ENCODE data around the gene AKT3.

AKT3 gene

GRCh38 chr1:243730487-243731150 is 119.4 kb downstream of the AKT3 start:
- Histone ChIP-seq H3K4me3 (ENCODE audit: low read length) (no peak overlapping the region), H3K9me3 (ENCODE audit: control insufficient read depth, low read length) (no peaks in the 10 kb centered on the region), H3K4me1 (ENCODE audit: control insufficient read depth, insufficient read depth, low read length) (peaks cover 14% of the 10 kb centered on the region), H3K36me3 (ENCODE audit: control insufficient read depth, insufficient read depth, low read length, severe bottlenecking) (no peaks in the 10 kb centered on the region), H3K9ac (ENCODE audit: low read length) (no peak overlapping the region), H3K27me3 (replicated peaks; ENCODE audit: control insufficient read depth, insufficient read depth, low read length) (no peaks in the 10 kb centered on the region)
- no peak for DNase-seq (ENCODE audit: low read depth)

- Histone ChIP-seq H3K36me3 (ENCODE audit: control insufficient read depth, insufficient read depth, low read length, severe bottlenecking) (no peaks in the 10 kb centered on the region), H3K27me3 (replicated peaks; ENCODE audit: control insufficient read depth, insufficient read depth, low read length) (no peaks in the 10 kb centered on the region), H3K4me3 (ENCODE audit: low read length) (no peak overlapping the region), H3K4me1 (ENCODE audit: control insufficient read depth, insufficient read depth, low read length) (peaks cover 14% of the 10 kb centered on the region), H3K9ac (ENCODE audit: low read length) (no peak overlapping the region), H3K9me3 (ENCODE audit: control insufficient read depth, low read length) (no peaks in the 10 kb centered on the region)
- DNase-seq (ENCODE audit: low read depth), result no peak
Measured at GRCh38 chr1:243729956-243730355, 120.1 kb downstream of the AKT3 start.

- no peak for DNase-seq (ENCODE audit: low read depth)
Measured at GRCh38 chr1:243727503-243728203, 122.4 kb downstream of the AKT3 start.

GRCh38 chr1:243726806-243727502 is 123.1 kb downstream of the AKT3 start:
- Histone ChIP-seq H3K36me3 (ENCODE audit: control insufficient read depth, insufficient read depth, low read length, severe bottlenecking) (no peaks in the 10 kb centered on the region), H3K27me3 (replicated peaks; ENCODE audit: control insufficient read depth, insufficient read depth, low read length) (no peaks in the 10 kb centered on the region), H3K9ac (ENCODE audit: low read length) (no peak overlapping the region), H3K9me3 (ENCODE audit: control insufficient read depth, low read length) (no peaks in the 10 kb centered on the region), H3K4me3 (ENCODE audit: low read length) (no peak overlapping the region), H3K4me1 (ENCODE audit: control insufficient read depth, insufficient read depth, low read length) (no peaks in the 10 kb centered on the region)
- DNase-seq (ENCODE audit: low read depth), result no peak

More at GRCh38 chr1:243727503-243728203, 122.4 kb downstream of the AKT3 start:
- Histone ChIP-seq H3K4me3 (ENCODE audit: low read length) (no peak overlapping the region), H3K36me3 (ENCODE audit: control insufficient read depth, insufficient read depth, low read length, severe bottlenecking) (no peaks in the 10 kb centered on the region), H3K27me3 (replicated peaks; ENCODE audit: control insufficient read depth, insufficient read depth, low read length) (no peaks in the 10 kb centered on the region), H3K4me1 (ENCODE audit: control insufficient read depth, insufficient read depth, low read length) (no peaks in the 10 kb centered on the region), H3K9ac (ENCODE audit: low read length) (no peak overlapping the region), H3K9me3 (ENCODE audit: control insufficient read depth, low read length) (no peaks in the 10 kb centered on the region)

GRCh38 chr1:243725846-243726245 is 124.2 kb downstream of the AKT3 start:
- no peak for DNase-seq (ENCODE audit: low read depth)
- H3K4me3 ChIP-seq (ENCODE audit: low read length), result no peak overlapping the region
- no peaks in the 10 kb centered on the region for H3K9me3 ChIP-seq (ENCODE audit: control insufficient read depth, low read length)
- no peaks in the 10 kb centered on the region for H3K27me3 ChIP-seq (replicated peaks; ENCODE audit: control insufficient read depth, insufficient read depth, low read length)
- no peak overlapping the region for H3K9ac ChIP-seq (ENCODE audit: low read length)
- H3K36me3 ChIP-seq (ENCODE audit: control insufficient read depth, insufficient read depth, low read length, severe bottlenecking), result no peaks in the 10 kb centered on the region
- H3K4me1 ChIP-seq (ENCODE audit: control insufficient read depth, insufficient read depth, low read length), result no peaks in the 10 kb centered on the region

- H3K9me3 ChIP-seq (ENCODE audit: control insufficient read depth, low read length), result no peaks in the 10 kb centered on the region
- no peak for DNase-seq (ENCODE audit: low read depth)
Measured at GRCh38 chr1:243725075-243725474, 125.0 kb downstream of the AKT3 start.

GRCh38 chr1:243723458-243724043 is 126.5 kb downstream of the AKT3 start:
- no peaks in the 10 kb centered on the region for H3K9me3 ChIP-seq (ENCODE audit: control insufficient read depth, low read length)

More at GRCh38 chr1:243725075-243725474, 125.0 kb downstream of the AKT3 start:
- H3K4me3 ChIP-seq (ENCODE audit: low read length), result no peak overlapping the region
- no peaks in the 10 kb centered on the region for H3K27me3 ChIP-seq (replicated peaks; ENCODE audit: control insufficient read depth, insufficient read depth, low read length)
- H3K9ac ChIP-seq (ENCODE audit: low read length), result no peak overlapping the region
- H3K4me1 ChIP-seq (ENCODE audit: control insufficient read depth, insufficient read depth, low read length), result no peaks in the 10 kb centered on the region
- no peaks in the 10 kb centered on the region for H3K36me3 ChIP-seq (ENCODE audit: control insufficient read depth, insufficient read depth, low read length, severe bottlenecking)

GRCh38 chr1:243723050-243723449 is 127.0 kb downstream of the AKT3 start:
- Histone ChIP-seq H3K9me3 (ENCODE audit: control insufficient read depth, low read length) (no peaks in the 10 kb centered on the region), H3K4me1 (ENCODE audit: control insufficient read depth, insufficient read depth, low read length) (peaks cover 8% of the 10 kb centered on the region), H3K27me3 (replicated peaks; ENCODE audit: control insufficient read depth, insufficient read depth, low read length) (no peaks in the 10 kb centered on the region), H3K4me3 (ENCODE audit: low read length) (no peak overlapping the region), H3K9ac (ENCODE audit: low read length) (no peak overlapping the region), H3K36me3 (ENCODE audit: control insufficient read depth, insufficient read depth, low read length, severe bottlenecking) (no peaks in the 10 kb centered on the region)
- DNase-seq (ENCODE audit: low read depth), result no peak

More at GRCh38 chr1:243723458-243724043, 126.5 kb downstream of the AKT3 start:
- no peak overlapping the region for H3K9ac ChIP-seq (ENCODE audit: low read length)
- H3K4me3 ChIP-seq (ENCODE audit: low read length), result no peak overlapping the region
- DNase-seq (ENCODE audit: low read depth), result no peak
- H3K36me3 ChIP-seq (ENCODE audit: control insufficient read depth, insufficient read depth, low read length, severe bottlenecking), result no peaks in the 10 kb centered on the region
- H3K27me3 ChIP-seq (replicated peaks; ENCODE audit: control insufficient read depth, insufficient read depth, low read length), result no peaks in the 10 kb centered on the region
- H3K4me1 ChIP-seq (ENCODE audit: control insufficient read depth, insufficient read depth, low read length), result peaks cover 8% of the 10 kb centered on the region

- H3K9me3 ChIP-seq (ENCODE audit: control insufficient read depth, low read length), result no peaks in the 10 kb centered on the region
- no peak overlapping the region for H3K4me3 ChIP-seq (ENCODE audit: low read length)
- no peak for DNase-seq (ENCODE audit: low read depth)
- H3K9ac ChIP-seq (ENCODE audit: low read length), result no peak overlapping the region
- H3K4me1 ChIP-seq (ENCODE audit: control insufficient read depth, insufficient read depth, low read length), result peaks cover 20% of the 10 kb centered on the region
- no peaks in the 10 kb centered on the region for H3K36me3 ChIP-seq (ENCODE audit: control insufficient read depth, insufficient read depth, low read length, severe bottlenecking)
- no peaks in the 10 kb centered on the region for H3K27me3 ChIP-seq (replicated peaks; ENCODE audit: control insufficient read depth, insufficient read depth, low read length)
Measured at GRCh38 chr1:243719476-243719875, 130.6 kb downstream of the AKT3 start.

GRCh38 chr1:243718893-243719292 is 131.2 kb downstream of the AKT3 start:
- peak; percentile 69 for DNase-seq (ENCODE audit: low read depth)
- H3K9me3 ChIP-seq (ENCODE audit: control insufficient read depth, low read length), result no peaks in the 10 kb centered on the region
- H3K4me1 ChIP-seq (ENCODE audit: control insufficient read depth, insufficient read depth, low read length), result peaks cover 24% of the 10 kb centered on the region
- no peaks in the 10 kb centered on the region for H3K36me3 ChIP-seq (ENCODE audit: control insufficient read depth, insufficient read depth, low read length, severe bottlenecking)
- H3K27me3 ChIP-seq (replicated peaks; ENCODE audit: control insufficient read depth, insufficient read depth, low read length), result no peaks in the 10 kb centered on the region
- H3K9ac ChIP-seq (ENCODE audit: low read length), result no peak overlapping the region
- no peak overlapping the region for H3K4me3 ChIP-seq (ENCODE audit: low read length)

GRCh38 chr1:243718022-243718421 is 132.0 kb downstream of the AKT3 start:
- Histone ChIP-seq H3K9me3 (ENCODE audit: control insufficient read depth, low read length) (no peaks in the 10 kb centered on the region), H3K4me3 (ENCODE audit: low read length) (no peak overlapping the region), H3K27me3 (replicated peaks; ENCODE audit: control insufficient read depth, insufficient read depth, low read length) (no peaks in the 10 kb centered on the region), H3K4me1 (ENCODE audit: control insufficient read depth, insufficient read depth, low read length) (peaks cover 32% of the 10 kb centered on the region), H3K36me3 (ENCODE audit: control insufficient read depth, insufficient read depth, low read length, severe bottlenecking) (no peaks in the 10 kb centered on the region), H3K9ac (ENCODE audit: low read length) (no peak overlapping the region)
- no peak for DNase-seq (ENCODE audit: low read depth)
